ENCODE measurements around the gene MYO7A. TPM values are rescaled to one million over a fixed set of nuclear protein-coding genes. Genes with fewer than 3 reads are reported as not detected.
A peak's percentile ranks its signal among the peaks of the same experiment; 100 is the strongest.

The MYO7A gene
- total RNA-seq = 1.8 to 2.4 TPM (median 2.2 TPM) in 3 replicates

GRCh38 chr11:77127920-77128691, at the start of gene MYO7A:
Gene MYO7A (plus strand): TSS chr11:77128246. CDS start chr11:77130635, 2,389 bp downstream.
- Mint-ChIP-seq H3K4me1 (peaks cover 25% of the 10 kb centered on the region), H3K36me3 (peaks cover 9% of the 10 kb centered on the region), H3K9me3 (no peaks in the 10 kb centered on the region), H3K27me3 (ENCODE audit: low read depth) (no peaks in the 10 kb centered on the region), H3K4me3 (peak within 1 kb of the TSS; percentile 64), H3K27ac (peak within 1 kb of the TSS; percentile 55)
- peak in 1 of 2 experiments; percentile 63 for DNase-seq (ENCODE audit: low spot score in 2 of 2, unreplicated experiment in 2 of 2)
- TF ChIP-seq CTCF (IDR thresholded peaks at IDR 0.05; ENCODE audit: unreplicated experiment) = no peak

- Mint-ChIP-seq H3K27ac (no peak overlapping the region), H3K4me1 (no peaks in the 10 kb centered on the region), H3K4me3 (no peak overlapping the region), H3K36me3 (peaks cover 2% of the 10 kb centered on the region), H3K27me3 (ENCODE audit: low read depth) (no peaks in the 10 kb centered on the region), H3K9me3 (peaks cover 21% of the 10 kb centered on the region)
- DNase-seq (ENCODE audit: low spot score in 2 of 2, unreplicated experiment in 2 of 2) = no peak
- no peak for TF ChIP-seq CTCF (IDR thresholded peaks at IDR 0.05; ENCODE audit: unreplicated experiment)
These were observed 48.4 kb upstream of the MYO7A start for GRCh38 chr11:77079666-77080065.

GRCh38 chr11:77080643-77081210, 47.3 kb upstream of the MYO7A start:
- Mint-ChIP-seq H3K4me3 (no peak overlapping the region), H3K9me3 (peaks cover 21% of the 10 kb centered on the region), H3K36me3 (peaks cover 2% of the 10 kb centered on the region), H3K27ac (no peak overlapping the region), H3K27me3 (ENCODE audit: low read depth) (no peaks in the 10 kb centered on the region), H3K4me1 (no peaks in the 10 kb centered on the region)
- DNase-seq (ENCODE audit: low spot score in 2 of 2, unreplicated experiment in 2 of 2) = no peak
- no peak for TF ChIP-seq CTCF (IDR thresholded peaks at IDR 0.05; ENCODE audit: unreplicated experiment)

- Mint-ChIP-seq H3K27me3 (ENCODE audit: low read depth) (no peaks in the 10 kb centered on the region), H3K27ac (no peak overlapping the region), H3K4me1 (no peaks in the 10 kb centered on the region), H3K4me3 (no peak overlapping the region), H3K9me3 (peaks cover 21% of the 10 kb centered on the region), H3K36me3 (peaks cover 2% of the 10 kb centered on the region)
- no peak for DNase-seq (ENCODE audit: low spot score in 2 of 2, unreplicated experiment in 2 of 2)
- TF ChIP-seq CTCF (IDR thresholded peaks at IDR 0.05; ENCODE audit: unreplicated experiment) = no peak
These were observed 46.6 kb upstream of the MYO7A start for GRCh38 chr11:77081381-77081851.

- TF ChIP-seq CTCF (IDR thresholded peaks at IDR 0.05; ENCODE audit: unreplicated experiment) = no peak
- Mint-ChIP-seq H3K4me1 (no peaks in the 10 kb centered on the region), H3K27ac (peak overlapping the region; percentile 17), H3K27me3 (ENCODE audit: low read depth) (no peaks in the 10 kb centered on the region), H3K9me3 (peaks cover 21% of the 10 kb centered on the region), H3K4me3 (no peak overlapping the region), H3K36me3 (peaks cover 2% of the 10 kb centered on the region)
- DNase-seq (ENCODE audit: low spot score in 2 of 2, unreplicated experiment in 2 of 2) = peak in 1 of 2 experiments; percentile 8
These were observed 45.8 kb upstream of the MYO7A start for GRCh38 chr11:77081976-77082836.

Measured in mesothelial cell of epicardium (in vitro differentiated cells).